Measurements from ENCODE around the gene RALGPS2. TPM values are rescaled to one million over a fixed set of nuclear protein-coding genes. Genes with fewer than 3 reads are reported as not detected.

The RALGPS2 gene
- total and polyA plus RNA-seq, 2 experiments from 2014 or later = 18.1 to 49.6 TPM

DNA sequence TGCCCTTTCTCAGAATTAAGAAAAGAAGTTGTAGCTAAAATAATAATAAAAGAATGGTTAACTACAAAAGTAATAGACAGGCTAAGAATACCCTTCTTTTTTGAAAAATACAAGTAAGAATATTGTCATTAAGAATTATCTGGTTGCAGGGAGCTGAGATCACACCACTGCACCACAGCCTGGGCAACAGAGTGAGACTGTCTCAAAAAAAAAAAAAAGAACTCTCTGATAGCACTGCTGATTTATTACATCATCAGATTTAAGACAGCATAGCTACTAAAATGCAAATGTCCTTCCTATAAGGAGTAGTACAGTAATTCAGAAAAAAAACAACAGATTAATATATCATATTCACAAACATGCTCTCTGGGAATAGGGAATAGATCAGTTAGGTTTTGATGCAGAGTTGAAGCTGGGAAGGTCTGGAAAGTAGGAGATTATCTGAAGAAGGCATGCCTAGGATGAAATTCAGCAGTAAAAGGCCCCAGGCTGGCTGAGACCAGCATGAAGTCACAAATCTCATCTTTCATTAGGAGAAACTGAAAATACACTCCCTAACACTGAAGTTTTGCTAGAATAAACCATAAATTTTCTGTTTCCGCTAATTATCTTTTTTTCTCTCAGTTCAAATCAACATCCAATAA lies 176.6 kb downstream of the RALGPS2 start:
- H3K9me2 ChIP-seq (ENCODE audit: insufficient read depth) = no peaks in the 10 kb centered on the region
- H3K9me3 ChIP-seq (ENCODE audit: low read depth) = no peaks in the 10 kb centered on the region
- in situ Hi-C loops (cut with MboI) = no loop called here
- no peak overlapping the region for H3K9ac ChIP-seq
- H3K4me1 ChIP-seq (ENCODE audit: insufficient read depth) = no peaks in the 10 kb centered on the region
- no peak overlapping the region for H3K4me3 ChIP-seq
- H3K27me3 ChIP-seq (replicated peaks; ENCODE audit: insufficient read depth) = no peaks in the 10 kb centered on the region
- DNase-seq = no peak
- H2AFZ ChIP-seq = no peak overlapping the region
- H3K27ac ChIP-seq = no peak overlapping the region
- 94 to 100% methylated on average over 1 of the region's 1 CpG for WGBS, 2 experiments (ENCODE audit: low coverage in 1 of 2, low lambda C conversion rate in 2 of 2, missing lambda C conversion rate in 2 of 2)
- no peaks in the 10 kb centered on the region for H4K20me1 ChIP-seq (ENCODE audit: insufficient read depth)
- H3K79me2 ChIP-seq (ENCODE audit: insufficient read depth) = no peaks in the 10 kb centered on the region
- no peak for TF ChIP-seq EZH2 (IDR thresholded peaks at IDR 0.05; ENCODE audit: insufficient read depth, poor library complexity, severe bottlenecking)
- TF ChIP-seq EZH2phosphoT487 (IDR thresholded peaks at IDR 0.05; ENCODE audit: insufficient read depth, low read depth) = no peak
- peaks cover 8% of the 10 kb centered on the region; the same call in 1 of the 2 replicates for H3F3A ChIP-seq (ENCODE audit: insufficient read depth)
- H3K36me3 ChIP-seq (ENCODE audit: low read depth) = peaks cover 19% of the 10 kb centered on the region
- H3K4me2 ChIP-seq (ENCODE audit: unreplicated experiment) = no peak overlapping the region

GRCh38 chr1:178908358-178908757 lies 183.3 kb downstream of the RALGPS2 start:
- WGBS, 2 experiments (ENCODE audit: low coverage in 1 of 2, low lambda C conversion rate in 2 of 2, missing lambda C conversion rate in 2 of 2) = 24 to 28% methylated on average over 1 of the region's 1 CpG
- Histone ChIP-seq H3K4me1 (ENCODE audit: insufficient read depth) (peaks cover 24% of the 10 kb centered on the region), H3K36me3 (ENCODE audit: low read depth) (peaks cover 16% of the 10 kb centered on the region), H3K4me2 (ENCODE audit: unreplicated experiment) (peak overlapping the region; percentile 13), H4K20me1 (ENCODE audit: insufficient read depth) (0 out of 2 replicates have a peak, but pooled peaks cover 3% of the 10 kb centered on the region), H3K9me2 (ENCODE audit: insufficient read depth) (no peaks in the 10 kb centered on the region), H3K9ac (no peak overlapping the region), H3K4me3 (no peak overlapping the region), H3F3A (ENCODE audit: insufficient read depth) (peaks cover 30% of the 10 kb centered on the region), H2AFZ (no peak overlapping the region), H3K27ac (peak overlapping the region; percentile 26; the same call in 1 of the 2 replicates), H3K9me3 (ENCODE audit: low read depth) (no peaks in the 10 kb centered on the region), H3K79me2 (ENCODE audit: insufficient read depth) (peaks cover 30% of the 10 kb centered on the region; the same call in 1 of the 2 replicates), H3K27me3 (replicated peaks; ENCODE audit: insufficient read depth) (no peaks in the 10 kb centered on the region)
- in situ Hi-C loops (cut with MboI) = no loop called here
- DNase-seq = peak; percentile 69
- TF ChIP-seq EZH2 (IDR thresholded peaks at IDR 0.05; ENCODE audit: insufficient read depth, poor library complexity, severe bottlenecking) (no peak), EZH2phosphoT487 (IDR thresholded peaks at IDR 0.05; ENCODE audit: insufficient read depth, low read depth) (no peak)

DNA sequence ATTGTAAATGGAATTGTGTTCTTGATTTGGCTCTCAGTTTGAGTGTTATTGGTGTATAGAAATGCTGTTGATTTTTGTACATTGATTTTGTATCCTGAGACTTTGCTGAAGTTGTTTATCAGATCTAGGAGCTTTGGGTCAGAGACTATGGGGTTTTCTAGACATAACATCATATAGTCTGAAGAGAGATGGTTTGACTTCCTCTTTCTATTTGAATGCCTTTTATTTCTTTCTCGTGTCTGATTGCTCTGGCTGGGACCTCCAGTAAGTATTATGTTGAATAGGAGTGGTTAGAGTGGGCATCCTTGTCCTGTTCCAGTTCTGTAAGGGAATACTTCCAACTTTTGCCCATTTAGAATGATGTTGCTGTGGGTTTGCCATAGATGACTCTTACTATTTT lies 185.0 kb downstream of the RALGPS2 start:
- Histone ChIP-seq H3K79me2 (ENCODE audit: insufficient read depth) (peaks cover 30% of the 10 kb centered on the region; the same call in 1 of the 2 replicates), H3K9me2 (ENCODE audit: insufficient read depth) (no peaks in the 10 kb centered on the region), H3K4me1 (ENCODE audit: insufficient read depth) (peaks cover 24% of the 10 kb centered on the region), H4K20me1 (ENCODE audit: insufficient read depth) (0 out of 2 replicates have a peak, but pooled peaks cover 3% of the 10 kb centered on the region), H3F3A (ENCODE audit: insufficient read depth) (peaks cover 30% of the 10 kb centered on the region), H3K27ac (no peak overlapping the region), H3K36me3 (ENCODE audit: low read depth) (peaks cover 12% of the 10 kb centered on the region), H3K4me3 (no peak overlapping the region), H3K27me3 (replicated peaks; ENCODE audit: insufficient read depth) (no peaks in the 10 kb centered on the region), H3K9me3 (ENCODE audit: low read depth) (no peaks in the 10 kb centered on the region), H2AFZ (no peak overlapping the region), H3K9ac (no peak overlapping the region), H3K4me2 (ENCODE audit: unreplicated experiment) (no peak overlapping the region)
- in situ Hi-C loops (cut with MboI) = no loop called here
- TF ChIP-seq EZH2 (IDR thresholded peaks at IDR 0.05; ENCODE audit: insufficient read depth, poor library complexity, severe bottlenecking) = no peak
- no peak for TF ChIP-seq EZH2phosphoT487 (IDR thresholded peaks at IDR 0.05; ENCODE audit: insufficient read depth, low read depth)
- 100% methylated on average over 1 of the region's 1 CpG for WGBS, 2 experiments (ENCODE audit: low coverage in 1 of 2, low lambda C conversion rate in 2 of 2, missing lambda C conversion rate in 2 of 2)
- DNase-seq = no peak

DNA sequence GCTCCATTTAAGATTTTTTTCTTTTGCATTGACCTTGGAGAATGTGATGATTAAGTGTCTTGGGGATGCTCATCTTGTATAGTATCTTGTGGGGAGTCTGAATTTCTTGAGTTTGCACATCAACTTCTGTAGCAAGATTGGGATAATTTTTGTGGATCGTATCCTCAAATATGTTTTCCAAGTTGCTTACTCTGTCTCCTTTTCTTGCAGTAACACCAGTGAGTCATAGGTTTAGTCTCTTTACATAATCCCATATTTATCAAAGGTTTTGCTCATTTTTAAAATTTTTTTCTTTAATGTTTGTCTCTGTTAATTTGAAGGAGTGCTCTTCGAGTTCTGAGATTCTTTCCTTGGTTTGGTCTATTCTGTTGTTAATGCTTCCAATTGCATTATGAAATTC lies 187.6 kb downstream of the RALGPS2 start:
- Histone ChIP-seq H2AFZ (no peak overlapping the region), H3K9me2 (ENCODE audit: insufficient read depth) (no peaks in the 10 kb centered on the region), H3K9ac (no peak overlapping the region), H3K4me3 (no peak overlapping the region), H3F3A (ENCODE audit: insufficient read depth) (peaks cover 18% of the 10 kb centered on the region), H3K27ac (no peak overlapping the region), H3K4me1 (ENCODE audit: insufficient read depth) (peaks cover 23% of the 10 kb centered on the region), H4K20me1 (ENCODE audit: insufficient read depth) (0 out of 2 replicates have a peak, but pooled peaks cover 3% of the 10 kb centered on the region), H3K79me2 (ENCODE audit: insufficient read depth) (peaks cover 30% of the 10 kb centered on the region; the same call in 1 of the 2 replicates), H3K36me3 (ENCODE audit: low read depth) (peaks cover 20% of the 10 kb centered on the region), H3K9me3 (ENCODE audit: low read depth) (no peaks in the 10 kb centered on the region), H3K27me3 (replicated peaks; ENCODE audit: insufficient read depth) (no peaks in the 10 kb centered on the region), H3K4me2 (ENCODE audit: unreplicated experiment) (no peak overlapping the region)
- DNase-seq = peak; percentile 30
- in situ Hi-C loops (cut with MboI) = no loop called here
- WGBS, 2 experiments (ENCODE audit: low coverage in 1 of 2, low lambda C conversion rate in 2 of 2, missing lambda C conversion rate in 2 of 2) = 94 to 95% methylated on average over 2 of the region's 2 CpGs
- TF ChIP-seq EZH2phosphoT487 (IDR thresholded peaks at IDR 0.05; ENCODE audit: insufficient read depth, low read depth) (no peak), EZH2 (IDR thresholded peaks at IDR 0.05; ENCODE audit: insufficient read depth, poor library complexity, severe bottlenecking) (no peak)
